Esophagus muscularis mucosa (tissue), 4 donors: ENCODE measurements around the gene LTBP2. TPM values are rescaled to one million over a fixed set of nuclear protein-coding genes. Genes with fewer than 3 reads are reported as not detected.

ENCODE experiments used
- DNase-seq: peaks from one replicate; pipeline ENCODE4 v3.0.0-alpha.2; 2017; ENCODE audit errors: extremely low spot score
- H3K27ac ChIP-seq, 4 donors: fragments of 200-600 bp; sonication (generic); replicated peaks in 1 of 4; 1 replicate in 3 of 4; 2 replicates in 1 of 4; pipeline ENCODE4 v1.5.1; 2016 to 2019; ENCODE audit warnings: mild to moderate bottlenecking in 1 of 4
- H3K27me3 ChIP-seq, 4 donors: fragments of 200-600 bp; sonication (generic); one replicate each; pipeline versions ENCODE4 v1.5.1 to v1.6.0; 2016 to 2019
- H3K36me3 ChIP-seq, 4 donors: fragments of 200-600 bp; sonication (generic); one replicate each; pipeline ENCODE4 v1.5.1; 2016 to 2019
- H3K4me1 ChIP-seq, 4 donors: fragments of 200-600 bp; sonication (generic); one replicate each; pipeline ENCODE4 v1.5.1; 2016 to 2019
- H3K4me3 ChIP-seq, 4 donors: fragments of 200-600 bp; sonication (generic); 1 replicate in 2 of 4; 2 replicates in 2 of 4; pipeline ENCODE4 v1.5.1; 2016 to 2019; ENCODE audit warnings: mild to moderate bottlenecking in 4 of 4, moderate library complexity in 1 of 4
- H3K9me3 ChIP-seq, 4 donors: fragments of 200-600 bp; sonication (generic); 1 replicate in 3 of 4; 2 replicates in 1 of 4; pipeline ENCODE4 v1.5.1; 2016 to 2019
- CTCF ChIP-seq, 3 experiments: fragments of 200-600 bp in 2 of 3; fragments of 450-650 bp in 1 of 3; sonication (generic) in 2 of 3; IDR thresholded peaks; one replicate each; pipeline ENCODE4 v1.5.1; 2017 to 2019; ENCODE audit warnings: antibody characterized with exemption in 3 of 3, mild to moderate bottlenecking in 2 of 3, moderate library complexity in 1 of 3
- EP300 ChIP-seq: sonication (generic); formaldehyde crosslinking; IDR thresholded peaks from one replicate; pipeline ENCODE4 v1.6.1; 2017; ENCODE audit warnings: antibody characterized with exemption
- POLR2A ChIP-seq: fragments of 450-650 bp; IDR thresholded peaks from one replicate; pipeline ENCODE4 v1.6.1; 2017; ENCODE audit warnings: antibody characterized with exemption, moderate library complexity, mild to moderate bottlenecking, low read depth
- POLR2AphosphoS5 ChIP-seq, 2 donors: sonication (generic); formaldehyde crosslinking; IDR thresholded peaks; one replicate each; pipeline ENCODE4 v1.6.1; 2017; ENCODE audit warnings: antibody characterized with exemption in 2 of 2
- WGBS: methylation state at CpG from one replicate; pipeline ENCODE4 v1.1.5; 2018; 5-methylcytosine and 5-hydroxymethylcytosine counted together
- intact Hi-C: fragments of 100-400 bp; cut with DNase I; formaldehyde crosslinking; loops from one replicate; pipeline ENCODE4 v1.15.1; 2023
- total RNA-seq, 4 donors: library from RNA; depleted of rRNA; stranded (reverse); fragments of >200 nt; gene quantifications; one replicate each; pipeline versions ENCODE4 v1.1.0 to v1.2.1, GENCODE V29; 2016

LTBP2 gene
- total RNA-seq, 4 donors from 2014 or later = 62.0 to 151 (median 109) TPM

- Histone ChIP-seq H3K9me3 (no peaks in the 10 kb centered on the region), H3K36me3 (peaks cover 0 to 6% (median 3%) of the 10 kb centered on the region in 4 donors), H3K27me3 (no peaks in the 10 kb centered on the region), H3K27ac (no peak overlapping the region), H3K4me1 (peaks cover 24 to 47% (median 39%) of the 10 kb centered on the region in 4 donors), H3K4me3 (no peak overlapping the region)
- DNase-seq = no peak
- TF ChIP-seq EP300 (no peak), POLR2A (no peak), CTCF (IDR thresholded peaks at IDR 0.05) (no peak), POLR2AphosphoS5 (IDR thresholded peaks at IDR 0.05) (no peak)
- intact Hi-C loops = loop anchor here (10.0 kb wide), 1 partner anchor 193 kb away; no protein-coding TSS in a partner anchor
- 82% methylated on average over 11 of the region's 11 CpGs for WGBS
Measured at GRCh38 chr14:74601982-74602381, 10.1 kb downstream of the LTBP2 start.

- Histone ChIP-seq H3K9me3 (no peaks in the 10 kb centered on the region), H3K36me3 (peaks cover 0 to 6% (median 3%) of the 10 kb centered on the region in 4 donors), H3K27ac (peak overlapping the region; percentile 65 to 77 (median 74)), H3K4me3 (no peak overlapping the region), H3K4me1 (peaks cover 40 to 53% (median 52%) of the 10 kb centered on the region in 4 donors), H3K27me3 (no peaks in the 10 kb centered on the region)
- 74% methylated on average over 8 of the region's 8 CpGs for WGBS
- no peak for DNase-seq
- intact Hi-C loops = loop anchor here (10.0 kb wide), 1 partner anchor 195 kb away; no protein-coding TSS in a partner anchor
- TF ChIP-seq EP300 = no peak
Measured at GRCh38 chr14:74599946-74600345, 12.1 kb downstream of the LTBP2 start.

- DNase-seq = no peak
- Histone ChIP-seq H3K9me3 (no peaks in the 10 kb centered on the region), H3K36me3 (peaks cover 0 to 6% (median 3%) of the 10 kb centered on the region in 4 donors), H3K27me3 (no peaks in the 10 kb centered on the region), H3K4me3 (no peak overlapping the region), H3K4me1 (peaks cover 46 to 58% (median 55%) of the 10 kb centered on the region in 4 donors), H3K27ac (peak overlapping the region; percentile 65 to 77 (median 74))
- WGBS = 39% methylated on average over 5 of the region's 9 CpGs
- intact Hi-C loops = no loop called here
- TF ChIP-seq POLR2AphosphoS5 (IDR thresholded peaks at IDR 0.05) (peak; percentile 7 to 47), CTCF (IDR thresholded peaks at IDR 0.05) (no peak)
Measured at GRCh38 chr14:74599321-74599761, 12.7 kb downstream of the LTBP2 start.

GRCh38 chr14:74596741-74597450 is 15.1 kb downstream of the LTBP2 start:
- H3K4me1 ChIP-seq = peaks cover 71 to 81% (median 80%) of the 10 kb centered on the region in 4 donors
- TF ChIP-seq POLR2AphosphoS5 (IDR thresholded peaks at IDR 0.05) (peak in 1 of 2 donors; percentile 41), CTCF (IDR thresholded peaks at IDR 0.05) (no peak)
- H3K36me3 ChIP-seq = no peaks in the 10 kb centered on the region
- H3K27me3 ChIP-seq = no peaks in the 10 kb centered on the region
- 63% methylated on average over 12 of the region's 12 CpGs for WGBS
- intact Hi-C loops = no loop called here
- H3K27ac ChIP-seq = peak overlapping the region; percentile 17 to 77 (median 66)
- no peaks in the 10 kb centered on the region for H3K9me3 ChIP-seq
- H3K4me3 ChIP-seq = no peak overlapping the region
- no peak for DNase-seq

GRCh38 chr14:74595006-74595735 is 16.9 kb downstream of the LTBP2 start:
- no peak overlapping the region for H3K4me3 ChIP-seq

More at GRCh38 chr14:74595006-74595735, 16.9 kb downstream of the LTBP2 start:
- Histone ChIP-seq H3K36me3 (no peaks in the 10 kb centered on the region), H3K27ac (peak overlapping the region; percentile 66 to 80 (median 74)), H3K4me1 (peaks cover 80 to 88% (median 84%) of the 10 kb centered on the region in 4 donors), H3K9me3 (no peaks in the 10 kb centered on the region), H3K27me3 (no peaks in the 10 kb centered on the region)
- intact Hi-C loops = no loop called here
- peak in 1 of 2 donors; percentile 23 for TF ChIP-seq POLR2AphosphoS5 (IDR thresholded peaks at IDR 0.05)
- no peak for TF ChIP-seq EP300
- no peak for DNase-seq
- no CpG with 5 or more reads among the region's 15 CpGs for WGBS
